ENCODE measurements around the gene CEP44.

The CEP44 gene

GRCh38 chr4:174254613-174255012 lies 29.1 kb upstream of the CEP44 start:
- H4K20me1 ChIP-seq (ENCODE audit: insufficient read depth, low read length) = no peaks in the 10 kb centered on the region
- no peak overlapping the region for H3K9ac ChIP-seq (ENCODE audit: low read depth, low read length)
- H3K79me2 ChIP-seq (ENCODE audit: insufficient read depth, low read length) = no peaks in the 10 kb centered on the region
- H3K4me3 ChIP-seq (ENCODE audit: low read depth in 1 of 2, low read length in 2 of 2) = no peak overlapping the region
- no peaks in the 10 kb centered on the region for H3K9me3 ChIP-seq (ENCODE audit: insufficient read depth, low read length, severe bottlenecking)
- no peak overlapping the region for H3K27ac ChIP-seq (ENCODE audit: low read length)
- H3K27me3 ChIP-seq (ENCODE audit: insufficient read depth, low read length, poor library complexity) = no peaks in the 10 kb centered on the region
- no peak overlapping the region for H2AFZ ChIP-seq (ENCODE audit: low read depth, low read length)
- DNase-seq (no peak), ATAC-seq (ENCODE audit: insufficient read depth, low read depth) (no peak)
- peaks cover 4% of the 10 kb centered on the region; the same call in 1 of the 2 replicates for H3K36me3 ChIP-seq (ENCODE audit: insufficient read depth, low read length)
- H3K4me2 ChIP-seq (ENCODE audit: insufficient read depth, low read length) = no peak overlapping the region
- no peaks in the 10 kb centered on the region for H3K4me1 ChIP-seq (ENCODE audit: insufficient read depth, low read length)
- TF ChIP-seq CTCF (IDR thresholded peaks at IDR 0.05; ENCODE audit: borderline replicate concordance, extremely low read depth, low read length, poor library complexity, severe bottlenecking) (no peak), EZH2 (IDR thresholded peaks at IDR 0.05; ENCODE audit: borderline replicate concordance, low read depth, low read length, severe bottlenecking) (no peak)

DNA sequence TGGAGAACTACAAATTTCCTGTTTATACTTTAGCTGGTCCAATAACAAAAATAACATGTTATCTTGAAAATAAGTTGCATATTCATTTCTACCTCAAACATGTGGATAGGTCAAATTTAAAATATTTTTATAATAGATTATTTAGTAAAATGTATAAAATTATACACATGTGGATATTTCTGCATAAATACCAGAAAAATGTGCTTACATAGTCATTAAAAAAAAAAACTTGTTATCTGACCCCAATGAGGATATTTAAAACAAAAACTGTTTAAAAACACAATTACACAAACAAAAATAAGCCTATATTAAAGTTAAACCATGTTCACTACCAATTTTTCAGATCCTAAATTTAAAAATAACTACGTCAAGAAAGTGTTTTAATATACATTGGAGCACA lies 28.3 kb upstream of the CEP44 start:
- H3K4me1 ChIP-seq (ENCODE audit: insufficient read depth, low read length) = no peaks in the 10 kb centered on the region
- H2AFZ ChIP-seq (ENCODE audit: low read depth, low read length) = no peak overlapping the region
- H3K27me3 ChIP-seq (ENCODE audit: insufficient read depth, low read length, poor library complexity) = no peaks in the 10 kb centered on the region
- no peak overlapping the region for H3K27ac ChIP-seq (ENCODE audit: low read length)
- H3K9me3 ChIP-seq (ENCODE audit: insufficient read depth, low read length, severe bottlenecking) = no peaks in the 10 kb centered on the region
- no peak for TF ChIP-seq EZH2 (IDR thresholded peaks at IDR 0.05; ENCODE audit: borderline replicate concordance, low read depth, low read length, severe bottlenecking)
- TF ChIP-seq CTCF (IDR thresholded peaks at IDR 0.05; ENCODE audit: borderline replicate concordance, extremely low read depth, low read length, poor library complexity, severe bottlenecking) = no peak
- no peak overlapping the region for H3K9ac ChIP-seq (ENCODE audit: low read depth, low read length)
- H3K4me3 ChIP-seq (ENCODE audit: low read depth in 1 of 2, low read length in 2 of 2) = no peak overlapping the region
- no peaks in the 10 kb centered on the region for H4K20me1 ChIP-seq (ENCODE audit: insufficient read depth, low read length)
- no peaks in the 10 kb centered on the region for H3K79me2 ChIP-seq (ENCODE audit: insufficient read depth, low read length)
- no peak for DNase-seq
- no peak for ATAC-seq (ENCODE audit: insufficient read depth, low read depth)
- peaks cover 7% of the 10 kb centered on the region; the same call in 1 of the 2 replicates for H3K36me3 ChIP-seq (ENCODE audit: insufficient read depth, low read length)
- no peak overlapping the region for H3K4me2 ChIP-seq (ENCODE audit: insufficient read depth, low read length)

GRCh38 chr4:174255786-174256185 lies 27.9 kb upstream of the CEP44 start:
- Histone ChIP-seq H3K36me3 (ENCODE audit: insufficient read depth, low read length) (peaks cover 7% of the 10 kb centered on the region; the same call in 1 of the 2 replicates), H4K20me1 (ENCODE audit: insufficient read depth, low read length) (no peaks in the 10 kb centered on the region), H3K9me3 (ENCODE audit: insufficient read depth, low read length, severe bottlenecking) (no peaks in the 10 kb centered on the region), H3K9ac (ENCODE audit: low read depth, low read length) (no peak overlapping the region), H3K4me2 (ENCODE audit: insufficient read depth, low read length) (no peak overlapping the region), H3K4me1 (ENCODE audit: insufficient read depth, low read length) (no peaks in the 10 kb centered on the region), H3K27ac (ENCODE audit: low read length) (no peak overlapping the region), H2AFZ (ENCODE audit: low read depth, low read length) (no peak overlapping the region), H3K79me2 (ENCODE audit: insufficient read depth, low read length) (no peaks in the 10 kb centered on the region), H3K4me3 (ENCODE audit: low read depth in 1 of 2, low read length in 2 of 2) (no peak overlapping the region), H3K27me3 (ENCODE audit: insufficient read depth, low read length, poor library complexity) (no peaks in the 10 kb centered on the region)
- TF ChIP-seq EZH2 (IDR thresholded peaks at IDR 0.05; ENCODE audit: borderline replicate concordance, low read depth, low read length, severe bottlenecking) (no peak), CTCF (IDR thresholded peaks at IDR 0.05; ENCODE audit: borderline replicate concordance, extremely low read depth, low read length, poor library complexity, severe bottlenecking) (no peak)
- ATAC-seq (ENCODE audit: insufficient read depth, low read depth) (0 out of 3 replicates have a peak, but pooled peaks have one; percentile 40), DNase-seq (no peak)

GRCh38 chr4:174256277-174256713 lies 27.4 kb upstream of the CEP44 start:
- DNase-seq (no peak), ATAC-seq (ENCODE audit: insufficient read depth, low read depth) (no peak)
- Histone ChIP-seq H3K4me2 (ENCODE audit: insufficient read depth, low read length) (no peak overlapping the region), H4K20me1 (ENCODE audit: insufficient read depth, low read length) (no peaks in the 10 kb centered on the region), H2AFZ (ENCODE audit: low read depth, low read length) (no peak overlapping the region), H3K36me3 (ENCODE audit: insufficient read depth, low read length) (peaks cover 7% of the 10 kb centered on the region; the same call in 1 of the 2 replicates), H3K4me3 (ENCODE audit: low read depth in 1 of 2, low read length in 2 of 2) (no peak overlapping the region), H3K27ac (ENCODE audit: low read length) (no peak overlapping the region), H3K9ac (ENCODE audit: low read depth, low read length) (no peak overlapping the region), H3K4me1 (ENCODE audit: insufficient read depth, low read length) (no peaks in the 10 kb centered on the region), H3K79me2 (ENCODE audit: insufficient read depth, low read length) (no peaks in the 10 kb centered on the region), H3K27me3 (ENCODE audit: insufficient read depth, low read length, poor library complexity) (no peaks in the 10 kb centered on the region), H3K9me3 (ENCODE audit: insufficient read depth, low read length, severe bottlenecking) (no peaks in the 10 kb centered on the region)
- TF ChIP-seq EZH2 (IDR thresholded peaks at IDR 0.05; ENCODE audit: borderline replicate concordance, low read depth, low read length, severe bottlenecking) (no peak), CTCF (IDR thresholded peaks at IDR 0.05; ENCODE audit: borderline replicate concordance, extremely low read depth, low read length, poor library complexity, severe bottlenecking) (no peak)

Data from DND-41 (cell line).